OCI-LY3 (cell line): Measurements from ENCODE around the gene SIDT2.
A peak's percentile ranks its signal among the peaks of the same experiment; 100 is the strongest.

Experiments used
- H2AFZ ChIP-seq: fragments of 200-600, 300-600 bp; shearing (Covaris generic); 2 replicates; pipeline ENCODE4 v1.6.0; 2014; ENCODE audit warnings: antibody characterized with exemption, low read depth, low read length
- H3K27ac ChIP-seq: fragments of 200-600, 300-600 bp; sonication (generic); 2 replicates; pipeline ENCODE4 v1.5.1; 2014; ENCODE audit warnings: mild to moderate bottlenecking, low read length, moderate library complexity, mixed read lengths
- H3K27me3 ChIP-seq: fragments of 200-600, 300-600 bp; sonication (generic); 2 replicates; pipeline ENCODE4 v1.6.1; 2014; ENCODE audit warnings: low read depth, low read length, mixed read lengths
- H3K36me3 ChIP-seq: fragments of 200-600, 300-600 bp; sonication (generic); replicated peaks from 2 replicates; pipeline ENCODE3; 2014; ENCODE audit warnings: low read depth, low read length, mixed read lengths
- H3K4me1 ChIP-seq: fragments of 300-600, 200-600 bp; sonication (generic); 2 replicates; pipeline ENCODE4 v1.6.1; 2014; ENCODE audit warnings: low read length, mixed read lengths
- H3K4me2 ChIP-seq: fragments of 200-600, 300-600 bp; sonication (generic); 2 replicates; pipeline ENCODE4 v1.6.1; 2014; ENCODE audit warnings: low read length, mixed read lengths
- H3K4me3 ChIP-seq: fragments of 300-600, 200-600 bp; sonication (generic); 2 replicates; pipeline ENCODE4 v1.5.1; 2014; ENCODE audit warnings: antibody characterized with exemption, mild to moderate bottlenecking, low read length, moderate library complexity
- H3K79me2 ChIP-seq: fragments of 300-600, 200-600 bp; shearing (Covaris generic); 2 replicates; pipeline ENCODE4 v1.6.1; 2014; ENCODE audit warnings: mild to moderate bottlenecking, low read length, mixed read lengths
- H3K9ac ChIP-seq: fragments of 300-600, 200-600 bp; shearing (Covaris generic); 2 replicates; pipeline ENCODE4 v1.6.0; 2014; ENCODE audit warnings: mild to moderate bottlenecking, low read length, moderate library complexity
- H3K9me3 ChIP-seq: fragments of 200-600, 300-600 bp; shearing (Covaris generic); 2 replicates; pipeline ENCODE4 v1.6.1; 2014; ENCODE audit warnings: low read length, mixed read lengths; ENCODE audit not compliant: insufficient read depth
- H4K20me1 ChIP-seq: fragments of 200-600, 300-600 bp; sonication (generic); 2 replicates; pipeline ENCODE4 v1.6.1; 2016; ENCODE audit warnings: low read length, mixed read lengths; ENCODE audit not compliant: insufficient read depth
- EZH2phosphoT487 ChIP-seq: fragments of 200-600 bp; shearing (Covaris generic); IDR thresholded peaks from 2 replicates; pipeline ENCODE4 v1.6.1; 2018; ENCODE audit warnings: antibody characterized with exemption, mixed run types, low read depth
- TF ChIP-seq, protein P1 (sequence below): fragments of 200-600, 300-600 bp; sonication (generic); IDR thresholded peaks from 2 replicates; pipeline ENCODE4 v1.5.1; 2014; ENCODE audit warnings: antibody characterized with exemption, low read length, low read depth

SIDT2 gene

GRCh38 chr11:117230286-117230961 lies 51.9 kb downstream of the SIDT2 start:
- Histone ChIP-seq H3K79me2 (peaks cover 44% of the 10 kb centered on the region), H3K27ac (peak overlapping the region; percentile 76), H3K9ac (peak overlapping the region; percentile 70), H3K4me2 (peak overlapping the region; percentile 94), H3K27me3 (no peaks in the 10 kb centered on the region), H3K4me1 (peaks cover 26% of the 10 kb centered on the region), H3K9me3 (no peaks in the 10 kb centered on the region), H4K20me1 (no peaks in the 10 kb centered on the region), H3K4me3 (peak overlapping the region; percentile 97), H2AFZ (0 out of 2 replicates have a peak overlapping the region, but pooled peaks have one; percentile 22), H3K36me3 (peaks cover 26% of the 10 kb centered on the region)
- no peak for TF ChIP-seq EZH2phosphoT487
- TF ChIP-seq, protein P1, sequence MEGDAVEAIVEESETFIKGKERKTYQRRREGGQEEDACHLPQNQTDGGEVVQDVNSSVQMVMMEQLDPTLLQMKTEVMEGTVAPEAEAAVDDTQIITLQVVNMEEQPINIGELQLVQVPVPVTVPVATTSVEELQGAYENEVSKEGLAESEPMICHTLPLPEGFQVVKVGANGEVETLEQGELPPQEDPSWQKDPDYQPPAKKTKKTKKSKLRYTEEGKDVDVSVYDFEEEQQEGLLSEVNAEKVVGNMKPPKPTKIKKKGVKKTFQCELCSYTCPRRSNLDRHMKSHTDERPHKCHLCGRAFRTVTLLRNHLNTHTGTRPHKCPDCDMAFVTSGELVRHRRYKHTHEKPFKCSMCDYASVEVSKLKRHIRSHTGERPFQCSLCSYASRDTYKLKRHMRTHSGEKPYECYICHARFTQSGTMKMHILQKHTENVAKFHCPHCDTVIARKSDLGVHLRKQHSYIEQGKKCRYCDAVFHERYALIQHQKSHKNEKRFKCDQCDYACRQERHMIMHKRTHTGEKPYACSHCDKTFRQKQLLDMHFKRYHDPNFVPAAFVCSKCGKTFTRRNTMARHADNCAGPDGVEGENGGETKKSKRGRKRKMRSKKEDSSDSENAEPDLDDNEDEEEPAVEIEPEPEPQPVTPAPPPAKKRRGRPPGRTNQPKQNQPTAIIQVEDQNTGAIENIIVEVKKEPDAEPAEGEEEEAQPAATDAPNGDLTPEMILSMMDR = no peak

GRCh38 chr11:117230999-117231841 lies 52.7 kb downstream of the SIDT2 start:
- Histone ChIP-seq H3K4me3 (peak overlapping the region; percentile 97), H3K9ac (peak overlapping the region; percentile 70), H3K36me3 (peaks cover 21% of the 10 kb centered on the region), H3K4me1 (peaks cover 26% of the 10 kb centered on the region), H3K79me2 (peaks cover 44% of the 10 kb centered on the region), H3K9me3 (no peaks in the 10 kb centered on the region), H4K20me1 (no peaks in the 10 kb centered on the region), H2AFZ (0 out of 2 replicates have a peak overlapping the region, but pooled peaks have one; percentile 22), H3K27me3 (no peaks in the 10 kb centered on the region), H3K27ac (peak overlapping the region; percentile 76), H3K4me2 (peak overlapping the region; percentile 94)
- TF ChIP-seq, protein P1 = no peak
- TF ChIP-seq EZH2phosphoT487 = no peak

DNA sequence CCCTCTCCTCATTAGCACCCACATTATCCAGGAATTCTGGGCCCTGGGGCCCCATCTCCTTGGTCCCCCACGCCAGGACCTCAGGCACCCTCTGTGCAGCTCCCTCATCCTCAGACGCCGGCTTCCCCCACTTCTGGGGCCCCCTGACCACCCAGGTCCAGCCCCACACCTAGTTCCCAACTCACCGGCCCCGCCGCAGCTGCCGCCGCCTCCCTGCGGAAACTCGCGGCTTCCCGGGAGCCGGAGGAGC lies 53.2 kb downstream of the SIDT2 start, which contains the start of gene PCSK7:
PCSK7 (minus strand) TSS at position 232 of the 250 bp plus-strand sequence. CDS start 2,229 bp downstream, outside the sequence.
- Histone ChIP-seq H3K4me2 (peak within 1 kb of the TSS; percentile 94), H3K36me3 (peaks cover 21% of the 10 kb centered on the region), H3K4me3 (peak within 1 kb of the TSS; percentile 97), H3K79me2 (peaks cover 44% of the 10 kb centered on the region), H3K9ac (peak within 1 kb of the TSS; percentile 78), H3K4me1 (peaks cover 26% of the 10 kb centered on the region), H2AFZ (peak within 1 kb of the TSS; percentile 77; the same call in 1 of the 2 replicates), H4K20me1 (no peaks in the 10 kb centered on the region), H3K27ac (peak within 1 kb of the TSS; percentile 76), H3K27me3 (no peaks in the 10 kb centered on the region), H3K9me3 (no peaks in the 10 kb centered on the region)
- TF ChIP-seq, protein P1 = no peak
- no peak for TF ChIP-seq EZH2phosphoT487
